HG03342 (cell line): Measurements from ENCODE around the gene RUVBL1.

Experiments used
- ATAC-seq: cut with Tn5 transposase; IDR thresholded peaks from one replicate; pipeline ENCODE4 v1.9.1; 2021; ENCODE audit warnings: mild to moderate bottlenecking, moderate library complexity; ENCODE audit not compliant: unreplicated experiment

Gene RUVBL1

DNA sequence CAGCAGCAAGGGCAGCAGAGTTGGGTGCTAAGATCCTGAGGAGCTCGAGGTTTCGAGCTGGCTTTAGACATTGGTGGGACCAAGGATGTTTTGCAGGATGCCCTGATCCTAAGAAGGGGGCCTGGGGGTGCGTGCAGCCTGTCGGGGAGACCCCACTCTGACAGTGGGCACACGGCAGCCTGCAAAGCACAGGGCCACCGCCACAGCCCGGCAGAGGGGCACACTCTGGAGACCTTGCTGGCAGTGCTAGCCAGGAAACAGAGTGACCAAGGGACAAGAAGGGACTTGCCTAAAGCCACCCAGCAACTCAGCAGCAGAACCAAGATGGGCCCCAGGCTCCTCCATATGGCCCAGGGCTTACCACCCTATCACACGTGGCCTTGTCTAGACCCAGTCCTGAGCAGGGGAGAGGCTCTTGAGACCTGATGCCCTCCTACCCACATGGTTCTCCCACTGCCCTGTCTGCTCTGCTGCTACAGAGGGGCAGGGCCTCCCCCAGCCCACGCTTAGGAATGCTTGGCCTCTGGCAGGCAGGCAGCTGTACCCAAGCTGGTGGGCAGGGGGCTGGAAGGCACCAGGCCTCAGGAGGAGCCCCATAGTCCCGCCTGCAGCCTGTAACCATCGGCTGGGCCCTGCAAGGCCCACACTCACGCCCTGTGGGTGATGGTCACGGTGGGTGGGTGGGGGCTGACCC, 52.6 kb downstream of the RUVBL1 start:
- ATAC-seq = no peak

DNA sequence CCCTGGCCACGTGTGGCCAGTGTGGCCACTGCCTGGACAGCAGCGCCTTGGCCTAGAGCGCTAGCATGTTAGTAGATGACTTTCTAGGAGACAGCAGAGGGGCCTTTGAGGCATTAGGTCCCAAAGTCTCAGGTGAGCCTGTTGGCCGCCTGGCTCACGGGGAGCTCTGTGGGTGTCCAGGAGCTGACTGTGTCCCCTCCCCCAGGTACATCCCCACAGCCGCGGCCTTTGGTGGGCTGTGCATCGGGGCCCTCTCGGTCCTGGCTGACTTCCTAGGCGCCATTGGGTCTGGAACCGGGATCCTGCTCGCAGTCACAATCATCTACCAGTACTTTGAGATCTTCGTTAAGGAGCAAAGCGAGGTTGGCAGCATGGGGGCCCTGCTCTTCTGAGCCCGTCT, 54.3 kb downstream of the RUVBL1 start:
- ATAC-seq = no peak

DNA sequence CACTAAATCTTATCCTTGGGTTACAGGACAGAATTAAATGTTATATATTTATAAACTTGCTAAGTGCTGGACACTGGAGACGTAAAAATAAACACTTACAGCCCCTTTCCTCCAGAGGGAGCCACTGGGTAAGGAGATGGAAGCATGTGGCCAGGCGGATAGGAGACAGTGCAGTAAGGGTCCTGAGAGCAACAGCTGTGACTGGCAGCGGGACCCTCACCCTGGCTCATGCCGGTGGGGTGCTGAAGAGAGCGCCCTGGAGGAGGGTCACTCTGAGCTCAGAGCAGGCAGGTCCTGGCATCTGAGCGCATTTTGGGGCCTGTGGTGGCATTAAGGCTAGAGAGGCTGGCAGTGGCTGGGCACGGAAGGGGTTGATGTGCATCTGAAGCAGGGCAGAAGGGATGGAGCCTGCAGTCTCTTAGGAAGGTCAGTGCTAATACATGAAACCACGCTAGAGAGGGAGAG, 55.4 kb downstream of the RUVBL1 start:
- ATAC-seq = no peak

DNA sequence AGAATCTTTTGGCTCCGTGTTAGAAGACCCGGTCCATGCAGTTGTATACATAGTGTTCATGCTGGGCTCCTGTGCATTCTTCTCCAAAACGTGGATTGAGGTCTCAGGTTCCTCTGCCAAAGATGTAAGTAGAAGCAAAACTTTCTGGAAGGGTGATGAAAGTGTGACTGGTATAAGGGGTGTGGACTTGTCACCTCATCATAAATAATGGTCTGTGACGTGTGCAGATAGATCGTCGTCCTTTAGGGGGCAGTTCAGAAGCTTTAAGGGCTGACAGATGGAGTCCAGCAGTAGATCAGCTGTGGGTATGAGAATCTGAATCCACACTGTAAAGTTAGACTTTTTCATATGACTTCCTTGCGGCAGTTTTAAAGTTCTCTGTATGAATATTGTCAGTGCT, 56.1 kb downstream of the RUVBL1 start:
- ATAC-seq = no peak

DNA sequence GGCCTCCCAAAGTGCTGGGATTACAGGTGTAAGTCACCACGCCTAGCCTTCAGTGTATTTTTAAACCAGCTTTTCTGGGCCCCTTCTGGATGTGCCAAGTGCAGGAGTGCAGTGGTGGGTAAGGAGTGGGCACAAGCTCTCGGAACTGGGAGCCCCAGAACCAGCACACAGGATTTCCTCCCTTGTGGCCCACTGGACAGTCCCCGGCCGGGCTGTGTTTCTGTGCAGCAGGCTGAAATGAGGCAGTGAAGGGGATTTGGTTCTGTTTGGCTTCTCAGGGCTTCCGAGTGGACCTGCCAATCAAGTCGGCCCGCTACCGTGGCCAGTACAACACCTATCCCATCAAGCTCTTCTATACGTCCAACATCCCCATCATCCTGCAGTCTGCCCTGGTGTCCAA, 56.9 kb downstream of the RUVBL1 start:
- no peak for ATAC-seq

DNA sequence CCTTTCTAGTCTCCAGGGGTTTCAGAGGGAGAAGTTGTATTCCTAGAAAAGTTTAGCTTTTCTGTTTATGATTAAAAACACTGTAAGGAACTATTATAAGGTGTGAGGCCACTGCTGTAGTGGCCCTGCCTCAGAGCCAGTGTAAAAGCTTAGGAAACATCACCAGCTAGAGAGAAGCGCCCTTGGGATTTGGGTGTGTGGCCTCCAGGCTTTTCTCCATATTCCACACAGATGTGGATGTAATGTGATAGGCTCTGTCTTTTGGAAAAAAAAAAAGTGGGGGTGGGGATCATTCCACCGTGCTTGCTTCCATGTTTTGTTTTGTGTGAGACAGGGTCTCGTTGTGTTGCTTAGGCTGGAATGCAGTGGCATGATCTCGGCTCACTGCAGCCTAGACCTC, 57.5 kb downstream of the RUVBL1 start:
- ATAC-seq = no peak

DNA sequence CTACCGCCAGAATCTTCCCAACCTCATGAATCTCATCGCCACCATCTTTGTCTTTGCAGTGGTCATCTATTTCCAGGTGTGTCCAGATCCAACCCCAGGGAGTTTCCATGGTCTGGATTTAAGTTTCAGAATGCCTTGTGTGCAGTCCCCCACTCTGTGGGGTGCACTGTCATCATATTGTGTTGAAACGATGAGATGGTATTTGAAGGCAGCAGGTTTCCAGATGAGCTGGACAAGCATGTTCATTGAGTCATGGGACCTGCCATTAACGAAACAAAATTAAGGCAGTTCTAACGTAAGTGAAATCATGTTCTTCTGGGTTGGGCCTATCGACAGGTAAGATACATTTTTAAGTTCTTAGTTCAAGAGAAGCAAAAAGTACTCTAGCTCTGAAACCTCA, 58.6 kb downstream of the RUVBL1 start:
- no peak for ATAC-seq

DNA sequence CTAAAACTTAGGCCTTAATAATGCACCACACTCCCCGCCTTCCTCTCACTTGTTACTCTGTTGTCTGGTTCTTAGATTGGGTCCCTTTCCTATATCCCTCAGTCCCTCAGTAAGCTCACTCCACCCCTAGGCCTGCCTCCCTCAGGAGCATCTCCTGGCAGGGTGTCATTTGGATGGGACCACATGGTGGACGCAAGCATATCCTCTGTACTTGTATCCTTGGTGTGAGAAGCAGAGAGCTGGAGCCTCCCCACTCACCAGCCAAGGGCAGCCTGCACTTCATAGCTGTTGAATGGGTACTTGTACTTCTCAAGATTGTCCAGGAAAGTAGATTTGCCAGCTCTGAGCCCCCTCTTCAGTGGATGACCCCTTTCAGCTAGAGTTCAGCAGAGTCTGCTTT, 59.7 kb downstream of the RUVBL1 start:
- no peak for ATAC-seq

DNA sequence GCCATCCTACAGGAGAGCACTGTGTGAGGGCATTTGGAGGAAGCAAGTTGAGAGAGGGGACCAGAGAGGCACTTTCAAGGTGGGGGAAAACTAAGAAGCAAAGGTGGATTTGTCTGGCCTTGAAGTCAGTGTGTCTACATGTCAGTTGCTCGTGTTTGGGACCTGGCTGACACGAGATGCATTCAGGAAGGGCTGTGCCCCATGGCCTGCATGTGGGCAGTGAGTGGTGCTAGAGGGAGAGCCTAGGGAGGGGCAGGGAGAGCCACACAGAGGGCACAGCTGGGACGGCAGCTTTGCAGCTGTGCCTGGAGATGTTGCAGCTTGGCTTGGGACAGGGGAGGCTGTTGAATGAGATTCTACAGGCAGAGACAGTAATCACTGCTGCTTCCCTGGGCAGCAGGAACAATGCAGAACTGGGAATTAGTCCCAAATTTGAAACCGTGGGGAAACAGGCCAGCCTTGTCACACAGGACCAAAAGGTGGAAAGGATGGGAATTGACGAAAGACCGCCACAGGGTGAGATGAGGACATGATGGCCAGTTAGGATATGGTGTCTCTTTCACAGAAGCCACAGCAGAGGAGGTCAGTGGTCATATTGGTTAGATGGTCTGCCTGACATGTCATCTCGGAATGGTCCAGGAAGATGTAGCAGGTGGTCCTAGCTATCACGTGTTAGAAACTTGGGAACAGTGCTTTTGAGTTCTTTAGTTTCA, 61.4 kb downstream of the RUVBL1 start:
- no peak for ATAC-seq

DNA sequence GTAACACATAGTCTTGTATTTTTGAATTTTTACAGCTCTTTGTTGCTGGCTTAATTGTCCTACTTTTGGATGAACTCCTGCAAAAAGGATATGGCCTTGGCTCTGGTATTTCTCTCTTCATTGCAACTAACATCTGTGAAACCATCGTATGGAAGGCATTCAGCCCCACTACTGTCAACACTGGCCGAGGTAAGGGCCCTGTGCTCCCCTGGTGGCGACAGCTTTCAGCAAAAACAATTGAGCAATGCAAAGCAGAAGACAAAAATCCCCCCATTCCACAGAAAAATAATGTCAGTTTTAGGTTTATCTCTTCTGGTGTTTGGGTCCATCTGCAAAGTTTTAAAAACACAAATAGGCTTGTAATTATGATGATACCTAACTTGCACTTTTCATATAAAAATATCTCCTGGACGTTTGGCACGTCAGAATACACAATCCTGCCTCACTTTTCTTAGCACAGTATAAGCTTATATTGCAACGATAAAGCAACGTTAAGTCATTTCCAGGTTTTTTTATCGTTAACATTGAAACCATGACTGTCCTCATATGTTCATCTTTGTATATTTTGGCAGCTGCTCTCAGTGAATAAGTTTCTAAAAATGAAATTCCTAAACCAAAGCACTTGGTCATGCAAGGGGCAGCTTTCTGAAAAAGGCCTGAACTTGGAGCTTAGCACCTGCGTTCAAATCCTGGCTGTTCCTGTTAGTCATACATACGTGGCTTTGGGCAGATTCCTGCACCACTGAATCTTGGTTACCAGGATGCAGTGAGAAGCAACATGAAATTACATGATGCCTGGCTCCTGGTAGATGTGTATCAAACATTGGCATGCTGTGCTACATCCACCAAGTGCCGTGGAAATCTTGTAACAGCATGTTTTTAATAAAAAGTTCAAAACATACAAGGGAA, 62.9 kb downstream of the RUVBL1 start:
- no peak for ATAC-seq

DNA sequence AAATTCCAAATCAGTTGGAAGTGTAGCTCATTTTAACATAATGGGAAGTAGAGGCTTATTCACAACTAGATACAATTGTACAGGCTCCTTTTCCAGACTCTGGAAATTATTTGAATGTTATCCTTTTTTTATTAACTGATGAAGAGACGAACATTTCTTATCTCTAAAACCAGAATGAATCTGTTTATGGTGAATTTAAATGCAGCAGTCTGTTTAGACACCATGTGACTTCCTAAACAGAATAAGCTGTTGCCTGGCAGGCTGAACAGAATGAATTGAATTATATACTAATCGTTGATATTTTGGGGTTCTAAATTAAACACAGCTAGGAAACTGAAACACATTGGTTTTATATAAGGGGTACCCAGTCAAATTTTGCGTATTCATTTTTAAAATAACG, 67.4 kb downstream of the RUVBL1 start:
- ATAC-seq = no peak

DNA sequence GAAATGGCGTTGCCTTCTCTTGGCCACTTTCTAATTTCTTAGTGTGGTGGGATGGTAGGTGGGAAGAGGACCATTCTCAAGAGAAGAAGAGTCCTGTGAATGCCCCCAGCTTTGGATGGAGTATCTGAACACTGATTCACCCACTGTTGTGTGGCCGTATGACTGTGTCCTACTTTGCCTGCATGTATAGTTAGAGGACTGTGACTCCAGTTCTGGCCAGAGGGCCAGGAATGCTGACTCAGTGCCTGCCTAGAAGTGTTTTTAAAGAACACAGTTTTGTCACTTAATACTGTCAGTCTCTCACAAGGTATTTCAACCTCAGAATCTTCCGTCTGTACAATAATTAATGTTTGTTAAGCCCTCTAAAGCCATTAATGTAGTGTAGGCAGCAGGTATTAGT, 69.2 kb downstream of the RUVBL1 start:
- no peak for ATAC-seq

DNA sequence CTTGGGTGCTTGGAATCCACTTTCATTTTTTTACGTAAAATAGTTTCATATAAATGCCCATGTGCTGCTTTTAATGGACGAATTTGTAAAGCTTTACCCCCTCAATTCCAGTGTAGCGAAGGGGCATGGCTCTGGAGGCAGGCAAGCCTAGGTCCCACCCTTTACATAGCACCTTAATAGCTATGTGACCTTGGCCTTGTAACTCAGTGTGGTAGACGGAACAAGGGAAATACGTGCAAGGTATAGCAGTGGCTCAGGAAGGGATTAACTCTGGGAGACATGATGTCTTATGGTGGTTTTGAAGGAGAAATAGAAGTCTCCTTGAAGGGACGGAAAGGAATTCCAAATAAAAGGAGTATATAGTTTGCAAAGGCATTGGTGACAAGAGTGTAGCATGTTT, 70.0 kb downstream of the RUVBL1 start:
- no peak for ATAC-seq

DNA sequence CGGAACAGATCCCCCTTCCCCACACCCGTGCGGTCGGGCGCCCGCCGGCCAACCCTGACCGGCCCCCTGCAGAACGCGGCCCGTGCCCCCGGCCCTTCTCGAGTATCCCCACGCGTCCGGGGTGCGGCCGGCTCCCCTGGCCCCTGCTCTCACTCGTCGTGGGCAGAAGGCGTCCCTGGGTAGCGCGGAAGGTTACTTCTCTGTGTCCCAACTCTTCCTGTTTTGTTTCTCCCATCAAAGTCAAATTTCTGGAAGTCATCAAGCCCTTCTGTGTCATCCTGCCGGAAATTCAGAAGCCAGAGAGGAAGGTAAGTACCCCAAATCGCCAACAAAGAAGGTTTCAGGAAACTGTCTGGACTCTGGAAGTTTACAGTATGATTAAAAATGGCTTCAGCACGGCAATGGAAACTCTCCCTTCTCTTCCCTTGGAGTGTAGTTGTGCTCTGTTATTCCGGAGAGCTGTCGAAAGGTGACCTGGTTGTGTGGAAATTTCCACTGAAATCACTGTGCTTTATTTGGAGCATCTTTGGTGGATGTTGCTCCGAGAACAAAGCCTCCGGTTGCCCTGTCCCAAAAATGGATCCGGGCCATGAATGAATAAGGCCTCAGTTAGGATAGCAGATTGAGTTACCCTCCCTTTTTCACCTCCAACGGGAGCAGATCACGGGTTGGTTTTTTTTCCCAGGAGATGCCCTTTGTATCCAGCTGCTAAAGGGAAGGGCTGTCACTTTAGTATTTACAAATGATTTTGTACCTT, 70.8 kb downstream of the RUVBL1 start:
- ATAC-seq = no peak

DNA sequence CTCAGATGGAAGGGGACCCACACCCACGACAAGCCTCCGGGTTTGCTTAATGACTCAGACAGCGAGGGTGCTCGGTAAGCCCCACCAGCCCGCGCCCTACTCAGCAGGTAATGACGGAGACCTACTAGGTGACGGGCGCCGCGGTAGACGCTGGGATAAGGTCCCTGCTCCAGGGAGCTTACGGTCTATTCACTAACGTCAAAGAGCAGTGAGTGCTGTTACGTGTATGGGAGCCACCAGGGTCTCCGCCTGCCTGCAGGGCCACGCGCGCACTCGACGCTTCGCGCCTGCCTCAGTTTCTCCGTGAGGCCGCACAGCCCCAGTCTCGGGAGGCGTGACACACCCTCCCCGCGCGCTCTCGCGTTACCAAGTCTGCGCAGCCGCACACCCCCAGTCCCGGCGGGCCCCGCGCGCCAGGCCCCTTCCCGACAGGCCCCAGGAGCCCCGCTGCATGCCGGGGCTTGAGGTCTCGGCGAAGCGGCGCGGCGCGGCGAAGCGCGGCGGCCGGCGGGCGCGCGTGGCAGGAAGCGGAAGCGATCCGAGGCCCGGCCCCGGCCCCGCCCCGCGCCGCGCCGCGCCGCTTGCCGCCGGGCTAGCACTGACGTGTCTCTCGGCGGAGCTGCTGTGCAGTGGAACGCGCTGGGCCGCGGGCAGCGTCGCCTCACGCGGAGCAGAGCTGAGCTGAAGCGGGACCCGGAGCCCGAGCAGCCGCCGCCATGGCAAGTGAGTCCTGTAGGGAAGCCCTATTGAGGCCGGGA, 71.6 kb downstream of the RUVBL1 start, which contains the start of gene SEC61A1:
Gene SEC61A1, plus strand, starts transcription at position 601 of the 758 bp plus-strand sequence. Its CDS starts 116 bp downstream, at position 717.
- peak; percentile 86 for ATAC-seq

DNA sequence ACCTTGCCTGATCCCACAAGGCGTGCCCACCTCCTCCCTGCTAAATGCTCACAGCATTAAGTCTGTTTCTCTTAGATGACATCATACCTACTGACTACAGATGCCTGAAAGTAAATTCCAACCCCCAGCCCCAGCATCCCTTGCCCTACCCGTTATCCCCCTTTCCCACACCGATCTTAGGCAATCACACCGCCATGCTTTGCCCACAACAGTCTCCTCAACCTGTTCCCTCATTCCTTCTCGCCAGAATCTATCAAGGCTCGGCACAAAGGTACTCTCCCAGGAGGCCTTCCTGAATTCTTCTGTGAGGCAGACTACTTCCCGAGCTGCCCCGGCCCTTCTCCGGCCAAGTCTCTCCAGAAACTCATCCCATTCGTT, 72.2 kb downstream of the RUVBL1 start:
- no peak for ATAC-seq

DNA sequence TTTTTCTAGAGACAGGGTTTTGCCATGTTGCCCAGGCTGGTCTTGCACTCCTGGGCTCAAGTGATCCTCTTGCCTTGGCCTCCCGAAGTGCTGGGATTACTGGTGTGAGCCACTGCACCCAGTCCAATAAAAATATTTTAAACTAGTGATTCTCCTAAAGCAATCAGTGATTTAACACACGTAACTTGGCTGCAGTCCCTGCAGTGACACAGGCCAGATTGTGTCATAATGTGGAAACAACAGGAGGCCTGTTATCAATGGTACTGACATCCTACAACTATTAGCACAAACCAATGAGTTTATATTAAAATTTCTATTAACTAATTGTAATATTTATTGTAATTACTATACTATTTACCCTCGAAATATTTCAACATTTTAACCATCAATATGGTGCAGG, 73.0 kb downstream of the RUVBL1 start:
- no peak for ATAC-seq

DNA sequence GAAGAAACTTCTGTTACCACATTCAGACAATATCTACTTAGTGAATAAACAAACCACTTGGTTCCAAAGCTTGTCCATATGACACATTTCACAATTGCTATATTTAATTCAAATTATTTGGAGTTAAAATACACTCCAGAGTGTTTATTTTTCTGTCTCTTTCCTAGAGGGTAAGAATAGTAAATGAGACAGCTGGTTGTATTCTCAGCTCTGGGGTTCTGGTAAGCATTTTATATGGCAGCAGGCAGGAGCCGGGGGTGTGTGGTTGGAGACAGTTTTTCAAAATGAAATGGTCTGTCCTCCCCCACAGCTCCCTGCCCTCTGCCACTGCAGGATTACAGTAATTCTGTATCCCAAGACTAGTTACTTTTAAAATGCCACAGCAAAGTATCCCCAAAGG, 82.3 kb downstream of the RUVBL1 start:
- no peak for ATAC-seq

DNA sequence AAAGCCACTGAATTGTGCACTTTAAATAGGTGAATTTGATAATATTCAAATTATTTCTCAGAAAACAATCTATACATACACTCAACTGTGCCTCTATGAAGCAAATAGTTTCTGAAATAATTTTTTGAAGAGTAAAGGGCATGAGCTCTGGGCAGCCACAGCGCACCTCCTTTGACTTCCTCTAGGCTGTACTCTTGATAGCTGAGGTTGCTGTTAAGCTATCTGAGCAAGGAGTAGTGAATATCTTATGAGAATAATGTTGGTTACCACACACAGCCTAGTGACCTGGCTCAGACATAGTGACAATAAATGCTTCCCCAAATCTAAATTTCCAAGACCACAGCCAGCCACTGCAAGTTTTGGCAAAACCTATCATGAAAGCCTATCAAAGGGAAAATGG, 83.0 kb downstream of the RUVBL1 start:
- ATAC-seq = no peak

DNA sequence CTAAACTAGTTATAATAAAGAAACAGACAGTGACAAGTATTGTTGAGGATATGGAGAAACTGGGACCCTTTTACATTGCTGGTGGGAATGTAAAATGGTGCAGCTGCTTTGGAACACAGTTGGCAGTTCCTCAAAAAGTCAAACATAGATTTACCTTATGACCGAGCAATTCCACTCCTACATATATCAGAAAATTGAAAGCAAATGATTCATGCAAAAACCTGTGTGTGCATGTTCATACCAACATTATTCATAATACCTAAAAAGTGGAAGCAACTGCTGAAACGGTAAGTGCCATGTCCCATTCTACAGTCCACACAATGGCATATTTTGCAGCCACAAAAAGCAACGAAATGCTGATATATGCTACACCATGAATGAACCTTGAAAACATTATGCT, 83.6 kb downstream of the RUVBL1 start:
- ATAC-seq = no peak
